Epithelial cell of esophagus (primary cell): Measurements from ENCODE around the gene SMAGP.

Experiments
- DNase-seq: peaks from one replicate; pipeline ENCODE4 v3.0.0; 2010; ENCODE audit warnings: low read depth
- H3K4me3 ChIP-seq: 2 replicates; pipeline ENCODE4 v1.5.1; 2011; ENCODE audit warnings: mild to moderate bottlenecking, low read length, control low read depth
- CTCF ChIP-seq: IDR thresholded peaks from 2 replicates; pipeline ENCODE4 v1.5.1; 2011; ENCODE audit warnings: low read depth, mild to moderate bottlenecking, low read length, control low read depth, inconsistent platforms; ENCODE audit not compliant: insufficient read depth; ENCODE audit errors: missing control alignments

The SMAGP gene

DNA sequence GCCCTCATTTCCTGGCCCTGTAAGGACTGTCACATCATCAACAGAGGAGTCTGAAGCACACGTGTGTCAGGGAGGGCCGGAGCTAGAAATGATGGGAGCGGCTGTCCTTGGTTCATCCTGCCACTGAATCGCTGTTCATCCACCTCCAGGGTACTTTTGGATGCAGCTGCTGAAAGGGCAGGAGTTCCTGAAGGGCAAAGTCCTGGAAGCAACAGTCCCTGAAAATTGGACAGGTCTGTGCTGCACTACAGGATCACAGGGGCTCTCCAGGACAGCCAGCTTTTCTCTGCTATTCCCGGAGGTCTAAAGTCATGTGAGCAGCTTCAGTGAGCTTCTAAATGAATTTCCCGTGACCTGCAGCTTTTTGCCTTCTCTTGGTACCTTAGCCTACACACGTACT, 70.1 kb downstream of the SMAGP start:
- TF ChIP-seq CTCF: no peak
- no peak for DNase-seq
- H3K4me3 ChIP-seq: no peak overlapping the region

- H3K4me3 ChIP-seq: no peak overlapping the region
- no peak for TF ChIP-seq CTCF
- DNase-seq: no peak
Measured at GRCh38 chr12:51199366-51199945, 70.8 kb downstream of the SMAGP start.

GRCh38 chr12:51198568-51199365, 71.4 kb downstream of the SMAGP start:
- no peak for TF ChIP-seq CTCF
- H3K4me3 ChIP-seq: no peak overlapping the region
- no peak for DNase-seq

- no peak for TF ChIP-seq CTCF
- H3K4me3 ChIP-seq: no peak overlapping the region
- no peak for DNase-seq
Measured at GRCh38 chr12:51197736-51198567, 72.3 kb downstream of the SMAGP start.

GRCh38 chr12:51196547-51196946, 73.7 kb downstream of the SMAGP start:
- no peak overlapping the region for H3K4me3 ChIP-seq
- DNase-seq: no peak
- no peak for TF ChIP-seq CTCF

DNA sequence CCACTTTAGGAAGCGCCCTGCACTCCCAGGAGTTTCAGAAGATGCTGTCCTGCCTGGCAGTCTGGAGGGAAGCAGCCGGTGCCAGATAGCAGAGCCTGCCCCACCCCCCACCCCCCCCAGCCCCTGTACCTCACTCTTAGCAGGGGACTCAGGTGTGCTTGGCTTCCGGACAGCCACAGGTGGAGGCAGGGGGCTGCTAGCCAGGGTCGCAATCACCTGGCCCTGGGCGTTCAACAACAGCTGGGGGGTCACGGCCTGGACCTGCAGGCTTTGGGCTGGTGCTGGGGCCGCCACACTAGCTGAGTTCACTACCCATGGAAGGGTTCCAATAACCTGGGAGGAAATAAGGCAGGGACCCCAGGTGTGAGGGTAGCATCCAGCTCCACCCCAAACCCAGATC, 74.4 kb downstream of the SMAGP start:
- no peak for DNase-seq
- no peak overlapping the region for H3K4me3 ChIP-seq
- no peak for TF ChIP-seq CTCF
